GM23338 (cell line): Measurements from ENCODE around the gene EPHA5. TPM values are rescaled to one million over a fixed set of nuclear protein-coding genes. Genes with fewer than 3 reads are reported as not detected.

Experiments used
- ATAC-seq: fragments of 200-7000 bp; cut with Tn5 transposase; 3 replicates; pipeline ENCODE4 v1.9.1; 2020
- DNase-seq: peaks from one replicate; pipeline ENCODE4 v3.0.0-alpha.2; 2015; ENCODE audit warnings: low spot score
- H2AFZ ChIP-seq: fragments of 200-600 bp; sonication (generic); 2 replicates; pipeline ENCODE4 v1.8.0; 2016; ENCODE audit warnings: antibody characterized with exemption, mild to moderate bottlenecking, moderate library complexity
- H3F3A ChIP-seq: fragments of 200-600 bp; sonication (generic); replicated peaks from 2 replicates; pipeline ENCODE4 v1.8.0; 2017; ENCODE audit warnings: antibody characterized with exemption, mixed run types, low read depth
- H3K27ac ChIP-seq: fragments of 200-600 bp; sonication (generic); 2 replicates; pipeline ENCODE4 v1.6.1; 2016; ENCODE audit warnings: low read depth
- H3K27me3 ChIP-seq: fragments of 200-600 bp; sonication (generic); 2 replicates; pipeline ENCODE4 v1.8.0; 2016; ENCODE audit warnings: mild to moderate bottlenecking, mixed run types, moderate library complexity; ENCODE audit not compliant: insufficient read depth
- H3K36me3 ChIP-seq: fragments of 200-600 bp; sonication (generic); 2 replicates; pipeline ENCODE4 v1.8.0; 2016; ENCODE audit warnings: mild to moderate bottlenecking; ENCODE audit not compliant: insufficient read depth
- H3K4me1 ChIP-seq: fragments of 200-600 bp; sonication (generic); 2 replicates; pipeline ENCODE4 v1.8.0; 2016; ENCODE audit warnings: mild to moderate bottlenecking, moderate library complexity; ENCODE audit not compliant: insufficient read depth
- H3K4me2 ChIP-seq: fragments of 200-600 bp; sonication (generic); 2 replicates; pipeline ENCODE4 v1.7.1; 2017; ENCODE audit warnings: mixed run types
- H3K4me3 ChIP-seq: fragments of 200-600 bp; sonication (generic); 2 replicates; pipeline ENCODE4 v1.6.1; 2016; ENCODE audit warnings: mixed run types
- H3K79me2 ChIP-seq: fragments of 200-600 bp; sonication (generic); replicated peaks from 2 replicates; pipeline ENCODE4 v1.8.0; 2017; ENCODE audit warnings: mild to moderate bottlenecking; ENCODE audit not compliant: insufficient read depth
- H3K9me2 ChIP-seq: fragments of 200-600 bp; sonication (generic); 2 replicates; pipeline ENCODE4 v1.8.0; 2017; ENCODE audit not compliant: insufficient read depth
- H4K20me1 ChIP-seq: fragments of 200-600 bp; sonication (generic); replicated peaks from 2 replicates; pipeline ENCODE4 v1.8.0; 2017; ENCODE audit warnings: mild to moderate bottlenecking; ENCODE audit not compliant: insufficient read depth
- H3K27ac Mint-ChIP-seq: 2 replicates; pipeline ENCODE4 v1.8.0; 2020; ENCODE audit warnings: inconsistent platforms, mild to moderate bottlenecking, moderate library complexity, mixed read lengths
- H3K27me3 Mint-ChIP-seq: 3 replicates; pipeline ENCODE4 v1.8.0; 2022; ENCODE audit warnings: low read depth, mild to moderate bottlenecking, moderate library complexity, mixed read lengths, inconsistent platforms; ENCODE audit not compliant: insufficient read depth, poor library complexity
- H3K36me3 Mint-ChIP-seq: 3 replicates; pipeline ENCODE4 v1.8.0; 2021; ENCODE audit warnings: low read depth, mild to moderate bottlenecking, inconsistent platforms, moderate library complexity, mixed read lengths
- H3K4me1 Mint-ChIP-seq: 3 replicates; pipeline ENCODE4 v1.8.0; 2020; ENCODE audit warnings: mild to moderate bottlenecking, inconsistent platforms, mixed read lengths
- H3K4me3 Mint-ChIP-seq: 3 replicates; pipeline ENCODE4 v1.8.0; 2021; ENCODE audit warnings: moderate library complexity, mild to moderate bottlenecking, inconsistent platforms, mixed read lengths
- H3K9me3 Mint-ChIP-seq: 3 replicates; pipeline ENCODE4 v1.8.0; 2020; ENCODE audit warnings: moderate library complexity, mild to moderate bottlenecking, inconsistent platforms, mixed read lengths
- CTCF ChIP-seq, 2 experiments: fragments of 200-600 bp in 1 of 2; sonication (generic) in 1 of 2; conservative IDR thresholded peaks; 2 replicates each; pipeline versions ENCODE4 v1.5.1 to v1.6.1; 2016 to 2017; ENCODE audit warnings: antibody characterized with exemption in 2 of 2, low read depth in 2 of 2, mild to moderate bottlenecking in 2 of 2, moderate library complexity in 1 of 2
- ETS1 ChIP-seq: IDR thresholded peaks from 2 replicates; pipeline ENCODE4 v1.6.1; 2016; ENCODE audit warnings: antibody characterized with exemption
- EZH2 ChIP-seq: fragments of 200-600 bp; sonication (generic); IDR thresholded peaks from one replicate; pipeline ENCODE4 v1.8.0; 2017; ENCODE audit warnings: antibody characterized with exemption, mild to moderate bottlenecking, low read depth; ENCODE audit not compliant: unreplicated experiment
- EZH2phosphoT487 ChIP-seq: fragments of 200-600 bp; sonication (generic); IDR thresholded peaks from one replicate; pipeline ENCODE4 v1.8.1; 2018; ENCODE audit warnings: antibody characterized with exemption; ENCODE audit not compliant: unreplicated experiment
- JUNB ChIP-seq: IDR thresholded peaks from one replicate; pipeline ENCODE4 v1.6.1; 2016; ENCODE audit warnings: antibody characterized with exemption; ENCODE audit not compliant: unreplicated experiment
- POLR2AphosphoS5 ChIP-seq: IDR thresholded peaks from 2 replicates; pipeline ENCODE4 v1.6.1; 2016; ENCODE audit warnings: antibody characterized with exemption, low read depth
- REST ChIP-seq: IDR thresholded peaks from one replicate; pipeline ENCODE4 v1.6.1; 2018; ENCODE audit warnings: antibody characterized with exemption; ENCODE audit not compliant: unreplicated experiment
- STAT1 ChIP-seq: IDR thresholded peaks from one replicate; pipeline ENCODE4 v1.6.1; 2016; ENCODE audit warnings: antibody characterized with exemption; ENCODE audit not compliant: unreplicated experiment
- ZNF114 ChIP-seq: fragments of 250-450 bp; sonication (Bioruptor Pico); IDR thresholded peaks from 2 replicates; pipeline ENCODE4 v1.5.0; 2020; ENCODE audit warnings: mild to moderate bottlenecking, moderate library complexity
- ZNF331 ChIP-seq: fragments of 250-450 bp; sonication (Bioruptor Pico); IDR thresholded peaks from 2 replicates; pipeline ENCODE4 v1.5.0; 2020; ENCODE audit warnings: low read depth, mild to moderate bottlenecking, moderate library complexity
- polyA plus RNA-seq: library from polyadenylated mRNA; unstranded; fragments of >200 nt; fragmentation: Nextera tagmentation; extraction: Ambion mirVana; gene quantifications from 2 replicates; pipeline ENCODE4 v1.2.1, GENCODE V29; 2016
- total RNA-seq: library from RNA; depleted of rRNA; stranded (reverse); fragments of >200 nt; shearing (Covaris generic); gene quantifications from 2 replicates; pipeline ENCODE4 v1.2.3, GENCODE V29; 2014
- TF ChIP-seq, protein P1 (sequence below): fragments of 250-450 bp; sonication (Bioruptor Pico); IDR thresholded peaks from 2 replicates; pipeline ENCODE4 v1.5.0; 2020; ENCODE audit warnings: mild to moderate bottlenecking, moderate library complexity

The EPHA5 gene
- total and polyA plus RNA-seq, 2 experiments from 2014 or later = 0.05 to 0.24 TPM

DNA sequence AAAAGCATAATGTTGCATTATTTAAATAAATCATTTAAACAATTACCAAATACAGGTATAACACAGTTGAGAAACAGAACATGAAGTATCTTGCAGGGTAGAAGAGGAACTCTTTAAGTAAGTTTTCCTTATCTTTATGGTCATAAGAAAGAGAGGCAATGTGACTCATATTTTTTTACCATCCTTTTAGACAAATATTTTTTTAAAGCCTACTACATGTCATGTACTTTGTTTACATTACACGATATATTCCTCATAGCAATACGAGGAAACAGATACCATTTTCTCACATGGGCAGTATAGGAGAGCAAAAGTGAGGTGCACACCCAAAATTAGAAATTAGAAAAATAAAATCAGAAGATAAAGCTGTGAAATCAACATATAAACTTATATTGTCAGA is 49.3 kb upstream of the EPHA5 start:
- ATAC-seq (no peak), DNase-seq (no peak)
- Histone ChIP-seq H3K4me1 (no peaks in the 10 kb centered on the region), H3K4me3 (no peak overlapping the region), H3K27me3 (no peaks in the 10 kb centered on the region), H3K79me2 (no peaks in the 10 kb centered on the region), H4K20me1 (no peaks in the 10 kb centered on the region), H3K9me2 (no peaks in the 10 kb centered on the region; the same call in 1 of the 2 replicates), H3K4me2 (no peak overlapping the region), H3F3A (no peaks in the 10 kb centered on the region), H3K36me3 (no peaks in the 10 kb centered on the region), H2AFZ (no peak overlapping the region), H3K27ac (no peak overlapping the region)
- Mint-ChIP-seq H3K27me3 (no peaks in the 10 kb centered on the region), H3K36me3 (no peaks in the 10 kb centered on the region), H3K27ac (no peak overlapping the region), H3K9me3 (peaks cover 5% of the 10 kb centered on the region; the same call in 2 of the 3 replicates), H3K4me3 (no peak overlapping the region), H3K4me1 (no peaks in the 10 kb centered on the region)
- TF ChIP-seq, protein P1, sequence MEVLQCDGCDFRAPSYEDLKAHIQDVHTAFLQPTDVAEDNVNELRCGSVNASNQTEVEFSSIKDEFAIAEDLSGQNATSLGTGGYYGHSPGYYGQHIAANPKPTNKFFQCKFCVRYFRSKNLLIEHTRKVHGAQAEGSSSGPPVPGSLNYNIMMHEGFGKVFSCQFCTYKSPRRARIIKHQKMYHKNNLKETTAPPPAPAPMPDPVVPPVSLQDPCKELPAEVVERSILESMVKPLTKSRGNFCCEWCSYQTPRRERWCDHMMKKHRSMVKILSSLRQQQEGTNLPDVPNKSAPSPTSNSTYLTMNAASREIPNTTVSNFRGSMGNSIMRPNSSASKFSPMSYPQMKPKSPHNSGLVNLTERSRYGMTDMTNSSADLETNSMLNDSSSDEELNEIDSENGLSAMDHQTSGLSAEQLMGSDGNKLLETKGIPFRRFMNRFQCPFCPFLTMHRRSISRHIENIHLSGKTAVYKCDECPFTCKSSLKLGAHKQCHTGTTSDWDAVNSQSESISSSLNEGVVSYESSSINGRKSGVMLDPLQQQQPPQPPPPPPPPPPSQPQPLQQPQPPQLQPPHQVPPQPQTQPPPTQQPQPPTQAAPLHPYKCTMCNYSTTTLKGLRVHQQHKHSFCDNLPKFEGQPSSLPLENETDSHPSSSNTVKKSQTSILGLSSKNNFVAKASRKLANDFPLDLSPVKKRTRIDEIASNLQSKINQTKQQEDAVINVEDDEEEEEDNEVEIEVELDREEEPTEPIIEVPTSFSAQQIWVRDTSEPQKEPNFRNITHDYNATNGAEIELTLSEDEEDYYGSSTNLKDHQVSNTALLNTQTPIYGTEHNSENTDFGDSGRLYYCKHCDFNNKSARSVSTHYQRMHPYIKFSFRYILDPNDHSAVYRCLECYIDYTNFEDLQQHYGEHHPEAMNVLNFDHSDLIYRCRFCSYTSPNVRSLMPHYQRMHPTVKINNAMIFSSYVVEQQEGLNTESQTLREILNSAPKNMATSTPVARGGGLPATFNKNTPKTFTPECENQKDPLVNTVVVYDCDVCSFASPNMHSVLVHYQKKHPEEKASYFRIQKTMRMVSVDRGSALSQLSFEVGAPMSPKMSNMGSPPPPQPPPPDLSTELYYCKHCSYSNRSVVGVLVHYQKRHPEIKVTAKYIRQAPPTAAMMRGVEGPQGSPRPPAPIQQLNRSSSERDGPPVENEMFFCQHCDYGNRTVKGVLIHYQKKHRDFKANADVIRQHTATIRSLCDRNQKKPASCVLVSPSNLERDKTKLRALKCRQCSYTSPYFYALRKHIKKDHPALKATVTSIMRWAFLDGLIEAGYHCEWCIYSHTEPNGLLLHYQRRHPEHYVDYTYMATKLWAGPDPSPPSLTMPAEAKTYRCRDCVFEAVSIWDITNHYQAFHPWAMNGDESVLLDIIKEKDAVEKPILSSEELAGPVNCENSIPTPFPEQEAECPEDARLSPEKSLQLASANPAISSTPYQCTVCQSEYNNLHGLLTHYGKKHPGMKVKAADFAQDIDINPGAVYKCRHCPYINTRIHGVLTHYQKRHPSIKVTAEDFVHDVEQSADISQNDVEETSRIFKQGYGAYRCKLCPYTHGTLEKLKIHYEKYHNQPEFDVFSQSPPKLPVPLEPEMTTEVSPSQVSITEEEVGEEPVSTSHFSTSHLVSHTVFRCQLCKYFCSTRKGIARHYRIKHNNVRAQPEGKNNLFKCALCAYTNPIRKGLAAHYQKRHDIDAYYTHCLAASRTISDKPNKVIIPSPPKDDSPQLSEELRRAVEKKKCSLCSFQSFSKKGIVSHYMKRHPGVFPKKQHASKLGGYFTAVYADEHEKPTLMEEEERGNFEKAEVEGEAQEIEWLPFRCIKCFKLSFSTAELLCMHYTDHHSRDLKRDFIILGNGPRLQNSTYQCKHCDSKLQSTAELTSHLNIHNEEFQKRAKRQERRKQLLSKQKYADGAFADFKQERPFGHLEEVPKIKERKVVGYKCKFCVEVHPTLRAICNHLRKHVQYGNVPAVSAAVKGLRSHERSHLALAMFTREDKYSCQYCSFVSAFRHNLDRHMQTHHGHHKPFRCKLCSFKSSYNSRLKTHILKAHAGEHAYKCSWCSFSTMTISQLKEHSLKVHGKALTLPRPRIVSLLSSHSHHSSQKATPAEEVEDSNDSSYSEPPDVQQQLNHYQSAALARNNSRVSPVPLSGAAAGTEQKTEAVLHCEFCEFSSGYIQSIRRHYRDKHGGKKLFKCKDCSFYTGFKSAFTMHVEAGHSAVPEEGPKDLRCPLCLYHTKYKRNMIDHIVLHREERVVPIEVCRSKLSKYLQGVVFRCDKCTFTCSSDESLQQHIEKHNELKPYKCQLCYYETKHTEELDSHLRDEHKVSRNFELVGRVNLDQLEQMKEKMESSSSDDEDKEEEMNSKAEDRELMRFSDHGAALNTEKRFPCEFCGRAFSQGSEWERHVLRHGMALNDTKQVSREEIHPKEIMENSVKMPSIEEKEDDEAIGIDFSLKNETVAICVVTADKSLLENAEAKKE (CRISPR knock-in tag) = no peak
- TF ChIP-seq EZH2 = no peak
- no peak for TF ChIP-seq STAT1
- TF ChIP-seq POLR2AphosphoS5 = no peak
- TF ChIP-seq ETS1 = no peak
- TF ChIP-seq EZH2phosphoT487 = no peak
- TF ChIP-seq JUNB = no peak
- no peak for TF ChIP-seq CTCF (conservative IDR thresholded peaks at IDR 0.05; ENCODE audit: low read depth in 2 of 2)
- no peak for TF ChIP-seq ZNF114 (CRISPR knock-in tag)
- no peak for TF ChIP-seq REST
- no peak for TF ChIP-seq ZNF331 (CRISPR knock-in tag)
